GM21576 (cell line): ENCODE results near the gene FBN1.

Source experiments
- ATAC-seq: cut with Tn5 transposase; IDR thresholded peaks from one replicate; pipeline ENCODE4 v1.9.1; 2021; ENCODE audit warnings: mild to moderate bottlenecking, moderate library complexity; ENCODE audit not compliant: unreplicated experiment

FBN1 gene

GRCh38 chr15:48556159-48556897 is 89.2 kb downstream of the FBN1 start:
- ATAC-seq: no peak

GRCh38 chr15:48555241-48555881 is 90.1 kb downstream of the FBN1 start:
- no peak for ATAC-seq

GRCh38 chr15:48554112-48554511 is 91.4 kb downstream of the FBN1 start:
- no peak for ATAC-seq

- no peak for ATAC-seq
Observed at GRCh38 chr15:48553559-48553958, 92.0 kb downstream of the FBN1 start.

- ATAC-seq: no peak
Observed at GRCh38 chr15:48550822-48551525, 94.5 kb downstream of the FBN1 start.

GRCh38 chr15:48548455-48548854 is 97.1 kb downstream of the FBN1 start:
- ATAC-seq: no peak

- ATAC-seq: no peak
Observed at GRCh38 chr15:48547286-48547685, 98.2 kb downstream of the FBN1 start.

GRCh38 chr15:48546296-48546695 is 99.2 kb downstream of the FBN1 start:
- ATAC-seq: no peak

- ATAC-seq: no peak
Observed at GRCh38 chr15:48544778-48545177, 100.7 kb downstream of the FBN1 start.

- ATAC-seq: peak; percentile 59
Observed at GRCh38 chr15:48541341-48542278, 103.9 kb downstream of the FBN1 start.

GRCh38 chr15:48540756-48541155 is 104.8 kb downstream of the FBN1 start:
- ATAC-seq: no peak

- no peak for ATAC-seq
Observed at GRCh38 chr15:48538941-48539340, 106.6 kb downstream of the FBN1 start.

- ATAC-seq: no peak
Observed at GRCh38 chr15:48537271-48538113, 108.0 kb downstream of the FBN1 start.

- ATAC-seq: no peak
Observed at GRCh38 chr15:48536681-48537091, 108.8 kb downstream of the FBN1 start.

GRCh38 chr15:48533982-48534381 is 111.5 kb downstream of the FBN1 start:
- no peak for ATAC-seq

- no peak for ATAC-seq
Observed at GRCh38 chr15:48532946-48533345, 112.6 kb downstream of the FBN1 start.

GRCh38 chr15:48530528-48530927 is 115.0 kb downstream of the FBN1 start:
- ATAC-seq: no peak

GRCh38 chr15:48528921-48529320 is 116.6 kb downstream of the FBN1 start:
- ATAC-seq: no peak

GRCh38 chr15:48527517-48527916 is 118.0 kb downstream of the FBN1 start:
- ATAC-seq: no peak

GRCh38 chr15:48522911-48523310 is 122.6 kb downstream of the FBN1 start:
- ATAC-seq: no peak
